ENCODE results near the gene DNM2.

GRCh38 chr19:10686193-10686592 is 31.7 kb upstream of the DNM2 start:
- no peak for TF ChIP-seq POLR2AphosphoS5 (IDR thresholded peaks at IDR 0.05; ENCODE audit: low read depth, low read length)
- TF ChIP-seq REST (IDR thresholded peaks at IDR 0.05; ENCODE audit: insufficient read depth in 1 of 2, low read depth in 2 of 2, low read length in 2 of 2), result no peak
